Stimulated activated CD4-positive, alpha-beta T cell treated with anti-CD3 and anti-CD28 coated beads, Interleukin-2, amount 100 ng/mL, for 24 hours (primary cell): ENCODE data around the gene TSBP1.

Experiments used
- DNase-seq, 2 donors: peaks; one replicate each; pipeline ENCODE4 v3.0.0-alpha.2; 2020

Gene TSBP1, protein sequence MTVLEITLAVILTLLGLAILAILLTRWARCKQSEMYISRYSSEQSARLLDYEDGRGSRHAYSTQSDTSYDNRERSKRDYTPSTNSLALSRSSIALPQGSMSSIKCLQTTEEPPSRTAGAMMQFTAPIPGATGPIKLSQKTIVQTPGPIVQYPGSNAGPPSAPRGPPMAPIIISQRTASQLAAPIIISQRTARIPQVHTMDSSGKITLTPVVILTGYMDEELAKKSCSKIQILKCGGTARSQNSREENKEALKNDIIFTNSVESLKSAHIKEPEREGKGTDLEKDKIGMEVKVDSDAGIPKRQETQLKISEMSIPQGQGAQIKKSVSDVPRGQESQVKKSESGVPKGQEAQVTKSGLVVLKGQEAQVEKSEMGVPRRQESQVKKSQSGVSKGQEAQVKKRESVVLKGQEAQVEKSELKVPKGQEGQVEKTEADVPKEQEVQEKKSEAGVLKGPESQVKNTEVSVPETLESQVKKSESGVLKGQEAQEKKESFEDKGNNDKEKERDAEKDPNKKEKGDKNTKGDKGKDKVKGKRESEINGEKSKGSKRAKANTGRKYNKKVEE

DNA sequence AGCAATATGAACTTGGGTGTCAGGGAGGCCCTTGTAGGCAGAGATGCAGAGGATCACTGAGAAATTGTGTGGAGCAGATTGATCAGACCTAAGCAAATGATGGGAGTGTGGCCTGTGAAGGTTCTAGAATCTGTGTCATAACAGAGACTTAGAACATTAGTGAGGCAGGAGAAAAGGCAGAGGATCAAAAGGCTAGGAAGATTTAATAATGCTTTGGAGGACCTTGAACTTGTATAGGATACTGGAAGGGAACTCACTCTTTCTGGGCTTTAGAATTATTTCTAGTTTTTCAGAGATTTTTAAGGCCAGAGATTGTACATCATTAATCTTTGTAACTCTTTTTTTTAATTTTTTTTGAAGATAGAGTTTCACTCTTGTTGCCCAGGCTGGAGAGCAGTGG, at the start of gene TSBP1:
TSBP1 (minus strand) TSS at position 101 of the 400 bp plus-strand sequence. CDS start 197 bp downstream, outside the sequence.
- no peak for DNase-seq

DNA sequence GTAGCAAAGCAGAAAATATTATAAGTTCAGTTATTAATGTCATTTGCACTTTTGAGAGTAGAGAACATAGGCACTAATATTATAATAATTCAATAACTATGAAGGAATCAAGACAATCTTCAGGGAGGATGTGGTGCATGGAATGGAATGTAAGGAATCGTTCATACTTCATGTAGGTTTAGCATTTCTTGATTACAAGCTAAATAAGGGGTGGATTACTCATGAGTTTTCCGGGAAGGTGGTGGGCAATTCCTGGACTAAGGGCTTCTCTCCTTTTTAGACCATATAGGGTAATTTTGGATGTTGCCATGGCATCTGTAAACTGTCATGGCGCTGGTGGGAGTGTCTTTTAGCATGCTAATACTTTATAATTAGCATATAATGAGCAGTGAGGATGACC, 44.3 kb upstream of the TSBP1 start:
- no peak for DNase-seq

DNA sequence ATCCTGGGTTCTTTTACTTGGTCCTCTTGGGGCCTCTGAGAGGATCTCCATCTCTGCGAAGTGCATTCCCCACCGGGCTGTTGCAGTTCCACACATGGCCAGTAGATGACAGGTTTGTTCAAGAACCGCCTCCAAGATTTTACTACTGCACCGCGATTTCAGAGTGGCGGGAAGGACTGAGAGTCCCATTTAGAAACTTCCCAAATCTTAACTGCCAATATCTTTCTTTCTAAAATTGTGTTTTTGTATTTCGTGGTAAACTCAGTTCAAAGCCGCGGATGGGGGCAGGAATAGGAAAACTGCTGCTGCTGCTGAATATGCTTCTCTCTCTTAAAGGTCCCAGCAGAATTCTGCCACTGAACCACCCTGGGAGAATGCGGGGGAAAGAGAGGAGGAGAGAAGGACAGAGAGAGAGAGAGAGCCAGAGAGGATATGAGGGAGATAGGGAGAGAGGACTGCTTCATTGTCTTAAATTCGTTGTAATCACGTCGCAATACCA, 43.9 kb upstream of the TSBP1 start:
- DNase-seq = peak; percentile 85 to 86

DNA sequence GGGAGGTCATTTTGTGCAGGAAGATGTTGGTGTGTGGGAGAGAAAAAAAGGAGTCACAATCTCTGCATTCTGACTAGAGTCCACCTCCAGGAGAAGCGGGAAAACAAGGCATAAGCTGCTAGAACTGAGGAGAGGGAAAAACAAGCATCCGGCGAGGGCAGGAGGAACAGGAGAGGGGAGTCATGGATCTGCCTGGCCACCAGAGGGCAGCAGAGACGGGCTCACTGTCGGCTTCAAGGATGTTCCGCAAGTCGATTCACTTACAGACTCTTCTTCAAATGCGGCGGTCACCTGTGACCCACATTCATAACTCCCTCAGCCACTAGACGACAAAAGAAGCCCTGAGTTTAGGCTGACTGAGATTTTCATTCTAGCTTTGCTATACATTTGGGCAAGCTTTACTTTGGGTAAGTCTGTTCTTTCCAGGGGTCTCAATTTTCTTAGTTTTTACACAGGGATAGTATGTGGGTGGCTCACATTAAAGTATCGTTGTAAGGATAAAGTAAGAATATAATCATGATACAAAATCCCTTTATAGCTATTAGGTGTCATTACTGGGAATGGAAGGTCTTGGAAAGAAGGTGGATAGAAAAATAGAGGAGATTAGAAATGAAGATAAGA, 41.8 kb upstream of the TSBP1 start:
- DNase-seq = peak; percentile 90 to 92

DNA sequence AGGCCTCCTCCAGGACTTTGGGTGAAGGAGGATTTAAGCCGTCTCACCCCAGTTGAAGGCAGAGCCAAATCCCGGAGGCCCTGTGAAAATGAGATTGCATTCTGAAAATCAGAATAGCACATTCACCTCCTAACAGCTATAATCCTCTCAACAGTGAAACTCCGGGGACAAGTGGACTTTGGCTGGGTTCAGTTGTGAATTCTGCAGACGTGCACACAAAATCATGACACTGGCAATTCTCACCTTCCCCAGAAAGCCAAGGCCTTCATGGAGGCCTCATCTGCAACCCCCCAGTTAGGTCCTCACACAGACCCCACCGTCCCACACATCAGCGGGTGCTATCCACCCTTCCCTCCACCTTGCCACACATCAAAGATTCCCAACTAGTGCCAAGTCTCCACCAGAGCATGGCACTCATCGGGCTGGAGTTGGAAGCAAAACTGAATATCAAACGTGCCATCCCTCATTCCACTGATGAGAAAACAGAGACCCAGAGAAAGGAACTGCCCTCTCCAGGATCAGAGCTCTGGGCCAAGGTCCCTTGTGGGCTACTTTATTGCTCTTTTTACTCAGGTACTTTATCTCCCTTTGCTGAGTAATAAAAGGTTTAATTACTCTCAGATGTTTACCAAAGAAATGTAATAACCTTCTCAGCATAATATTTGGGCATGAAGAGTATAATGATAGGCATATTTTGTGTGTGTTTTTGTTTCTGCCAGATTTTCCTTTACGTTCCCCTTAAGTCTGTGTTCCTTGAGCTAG, 40.0 kb upstream of the TSBP1 start:
- no peak for DNase-seq

DNA sequence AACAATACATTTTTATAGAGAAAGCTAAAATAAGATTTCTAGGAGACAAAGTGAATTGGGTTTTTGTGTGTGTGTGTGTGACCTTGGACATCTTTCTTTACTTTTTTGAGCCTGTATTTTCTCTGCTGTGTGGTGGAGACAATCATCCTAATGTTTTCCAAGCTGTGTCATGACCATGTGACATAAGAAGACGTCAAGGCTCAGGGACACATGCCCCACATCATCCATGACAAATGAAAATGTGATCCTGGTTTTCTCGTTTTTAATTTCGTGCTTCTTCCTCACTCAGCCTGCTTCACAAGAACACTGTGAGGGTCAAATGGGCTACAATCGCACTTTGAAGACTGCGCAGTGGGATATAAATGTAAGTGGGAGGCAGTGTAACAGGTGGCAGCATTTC, 39.2 kb upstream of the TSBP1 start:
- DNase-seq = no peak

DNA sequence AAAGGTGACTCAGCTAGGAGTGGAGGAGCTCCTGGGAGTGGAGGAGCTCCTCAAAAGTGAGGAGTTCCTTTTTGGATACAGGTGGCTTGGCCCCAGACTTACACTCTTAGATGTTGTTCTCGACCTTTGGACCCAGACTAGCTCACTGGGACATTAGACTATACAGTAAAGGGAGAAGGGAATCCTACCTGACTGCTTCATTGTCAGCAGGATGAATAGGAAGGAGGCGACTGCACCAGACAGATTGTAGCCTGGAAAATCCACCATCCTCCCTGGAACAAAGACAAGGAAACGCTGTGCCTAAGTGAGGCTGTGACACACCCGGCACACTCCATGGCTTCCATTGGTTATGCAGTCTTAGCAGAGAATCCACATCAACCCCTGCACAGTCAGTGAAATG, 35.2 kb upstream of the TSBP1 start, which contains the start of gene BTNL2:
BTNL2 (minus strand) TSS at position 325 of the 400 bp plus-strand sequence; CDS start at position 267, 58 bp downstream.
- no peak for DNase-seq

DNA sequence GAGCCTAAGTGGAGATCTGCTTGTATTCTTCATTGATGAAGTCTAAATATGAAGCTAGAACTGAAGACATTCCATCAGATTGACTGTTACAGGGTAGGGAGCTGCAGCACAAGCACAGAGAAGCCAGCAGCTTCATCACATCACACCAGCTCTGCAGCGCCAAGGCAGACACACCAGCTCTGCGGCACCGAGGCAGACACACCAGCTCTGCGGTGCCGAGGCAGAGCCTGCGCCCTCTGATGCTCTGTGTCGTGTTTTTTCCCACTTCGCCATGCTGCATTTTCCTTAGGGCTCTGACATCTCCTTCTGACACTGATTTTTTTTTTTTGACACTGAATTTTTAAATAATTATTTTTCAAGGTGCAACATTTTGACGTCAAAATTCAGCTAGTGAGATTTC, 34.5 kb upstream of the TSBP1 start:
- no peak for DNase-seq

DNA sequence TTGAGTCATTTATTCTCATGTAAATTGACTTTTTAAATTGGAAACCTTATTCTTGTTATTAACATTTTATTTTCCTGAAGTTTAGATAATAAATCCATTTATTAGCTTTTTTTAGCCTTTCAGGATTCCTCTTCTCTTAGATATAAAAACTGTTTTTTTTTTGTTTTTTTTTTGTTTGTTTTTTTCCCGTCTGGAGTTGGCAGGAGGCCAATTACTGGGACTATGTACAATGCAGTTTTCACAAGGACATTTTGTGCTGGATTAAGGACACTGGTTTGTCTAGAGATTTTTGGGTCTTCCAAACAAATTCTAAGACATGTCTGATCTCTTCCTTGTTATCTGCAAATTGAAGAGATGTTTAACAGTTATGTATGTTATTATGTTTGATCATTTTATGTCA, 34.0 kb upstream of the TSBP1 start:
- DNase-seq = no peak

DNA sequence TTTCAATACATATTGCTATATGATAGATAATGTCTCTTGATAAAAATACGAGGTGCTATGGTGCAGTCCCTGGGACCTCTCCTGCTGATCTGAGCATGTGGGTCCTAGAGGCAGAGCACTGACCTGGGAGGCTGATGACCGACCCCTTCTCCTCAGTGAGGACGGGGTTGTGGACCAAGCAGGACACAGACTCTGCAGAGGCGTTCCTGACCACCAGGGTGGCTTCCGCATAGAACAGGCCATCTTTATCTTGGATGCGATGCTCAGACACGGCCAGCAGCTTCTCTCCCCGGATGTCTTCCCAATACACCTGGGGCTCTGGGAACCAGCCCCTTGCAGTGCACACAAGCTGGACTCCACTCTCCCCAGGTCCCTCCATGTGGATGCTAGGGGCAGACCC, 31.1 kb upstream of the TSBP1 start:
- no peak for DNase-seq

DNA sequence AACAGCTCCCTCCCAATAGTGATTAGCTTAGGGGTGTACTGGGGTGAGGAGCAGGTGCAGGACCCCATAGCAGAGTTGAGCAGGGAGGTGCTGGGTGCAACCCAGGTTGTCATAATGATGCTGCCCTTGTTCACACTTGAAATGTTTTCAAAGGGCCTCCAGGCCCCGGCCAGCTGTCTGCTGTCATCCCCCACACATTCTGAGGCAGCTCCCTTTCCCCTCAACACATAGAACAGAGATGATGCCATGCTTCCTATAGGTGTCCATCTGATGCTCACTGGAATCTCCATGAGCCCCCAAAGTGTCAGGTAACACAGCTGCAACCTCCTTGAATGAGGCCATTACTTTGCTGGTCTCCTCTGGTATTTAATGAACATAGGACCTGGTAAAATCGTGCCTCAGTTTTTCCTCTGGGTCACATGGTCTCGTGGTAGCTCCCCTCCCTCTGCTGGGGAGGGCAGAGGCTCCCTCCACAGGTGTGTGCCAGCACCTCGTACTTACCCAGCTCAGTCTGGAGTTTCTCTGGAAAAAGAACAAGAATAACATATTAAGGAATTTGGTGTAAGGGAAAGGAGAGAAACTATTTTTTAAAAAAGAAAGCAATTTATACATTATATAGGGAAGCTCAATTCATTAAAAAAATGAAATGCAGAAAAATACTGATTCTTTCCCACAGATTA, 29.7 kb upstream of the TSBP1 start:
- no peak for DNase-seq

DNA sequence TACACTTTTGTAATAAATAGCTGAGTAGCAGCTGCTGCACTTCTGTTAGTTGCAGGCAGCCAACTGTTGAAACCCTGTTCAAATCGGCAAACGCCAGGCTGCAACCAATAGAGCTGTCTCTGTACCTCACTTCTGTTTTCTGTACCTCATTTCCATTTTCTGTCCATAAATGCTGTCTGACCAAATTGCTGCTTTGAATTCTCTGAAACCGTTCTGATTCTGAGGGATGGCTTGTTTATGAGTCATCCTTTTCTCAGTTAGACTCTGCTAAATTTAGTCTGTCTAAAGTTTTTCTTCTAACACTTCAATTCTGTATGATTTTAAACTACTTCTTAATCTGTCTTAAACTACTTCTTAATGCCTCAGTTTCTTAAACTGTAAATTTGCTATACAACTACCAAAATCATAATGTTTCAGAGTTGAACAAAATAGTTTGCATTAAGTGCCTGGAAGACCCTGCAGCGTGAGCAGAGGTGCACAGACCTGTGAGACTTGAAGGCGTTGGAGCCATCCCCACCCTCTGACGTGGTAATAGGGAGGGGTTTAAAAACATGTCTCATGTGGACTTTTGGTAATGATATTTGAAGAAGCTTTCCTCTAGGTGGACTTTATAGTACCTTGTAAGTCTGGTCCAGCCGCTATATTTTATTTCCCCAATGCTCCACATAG, 25.7 kb upstream of the TSBP1 start:
- DNase-seq = no peak

DNA sequence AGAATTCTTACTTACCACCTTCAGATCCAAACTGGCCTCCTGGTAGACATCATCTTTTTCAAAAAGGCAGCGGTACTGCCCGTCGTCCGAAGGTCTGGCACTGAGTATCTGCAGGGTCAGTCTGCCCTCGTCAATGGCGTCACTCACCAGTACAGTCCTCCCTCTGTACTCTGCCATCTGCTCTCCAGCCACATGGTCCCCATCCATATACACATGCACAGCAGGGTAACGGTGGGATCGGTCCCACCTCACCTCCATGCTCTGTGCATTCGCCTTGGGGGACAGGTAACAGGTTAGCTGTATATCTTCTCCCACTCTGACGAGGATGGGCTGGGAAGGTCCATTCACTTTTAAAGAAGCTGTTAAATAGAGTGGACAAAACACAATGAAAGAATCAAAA, 24.3 kb upstream of the TSBP1 start:
- DNase-seq = no peak

DNA sequence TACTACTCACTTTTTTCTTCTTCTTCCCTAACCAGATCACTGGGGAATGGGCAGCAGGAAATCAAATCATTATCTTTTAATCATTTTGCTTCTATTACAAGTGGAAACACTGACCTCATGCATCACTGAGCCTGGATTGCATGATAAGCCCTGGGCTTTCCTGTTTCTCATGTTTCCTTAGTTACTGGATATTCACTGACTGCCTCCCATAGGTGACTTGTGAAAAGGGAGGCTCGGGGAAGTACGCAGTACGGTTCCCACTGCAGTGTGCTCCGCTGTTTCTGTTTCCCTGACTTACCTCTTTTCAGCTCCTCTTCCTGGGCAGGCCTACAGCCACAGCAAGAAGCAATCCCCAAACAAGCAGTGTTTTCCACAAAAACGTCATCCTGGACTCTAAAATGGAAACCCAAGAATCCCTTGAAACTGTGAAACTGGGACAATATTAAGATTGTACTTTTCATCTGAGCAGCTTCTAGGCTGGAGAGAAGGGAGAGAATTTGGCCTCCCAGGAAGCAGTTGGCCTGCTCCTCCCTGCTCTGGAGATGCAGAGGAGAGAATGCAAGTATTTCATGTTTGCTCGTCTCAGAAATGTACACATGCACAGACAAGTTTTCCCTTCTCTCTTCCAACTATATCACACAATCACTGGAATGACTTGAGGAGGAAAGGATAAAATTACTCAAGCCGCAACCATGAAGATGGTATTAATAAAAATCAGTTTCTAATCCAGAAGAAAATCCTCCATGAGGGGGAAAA, 22.1 kb upstream of the TSBP1 start:
- no peak for DNase-seq

DNA sequence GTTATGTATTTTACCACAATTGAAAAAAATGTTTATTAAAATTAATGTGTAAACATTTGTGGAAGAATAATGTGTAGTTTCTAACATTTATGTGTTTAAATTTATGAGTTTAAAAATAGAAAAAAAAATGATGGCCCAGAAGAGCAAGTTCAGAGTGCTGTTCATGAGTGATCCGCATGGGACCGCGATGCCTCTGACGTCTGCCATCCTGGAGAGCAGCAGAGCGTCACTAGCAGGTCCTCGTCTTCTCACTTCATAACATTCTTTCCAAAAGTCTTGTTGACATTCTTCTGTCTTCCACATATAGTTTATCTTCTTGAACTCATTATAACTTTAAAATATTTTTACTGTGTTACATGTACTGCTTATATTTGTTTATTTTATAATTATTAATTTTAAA, 19.8 kb upstream of the TSBP1 start:
- DNase-seq = no peak

DNA sequence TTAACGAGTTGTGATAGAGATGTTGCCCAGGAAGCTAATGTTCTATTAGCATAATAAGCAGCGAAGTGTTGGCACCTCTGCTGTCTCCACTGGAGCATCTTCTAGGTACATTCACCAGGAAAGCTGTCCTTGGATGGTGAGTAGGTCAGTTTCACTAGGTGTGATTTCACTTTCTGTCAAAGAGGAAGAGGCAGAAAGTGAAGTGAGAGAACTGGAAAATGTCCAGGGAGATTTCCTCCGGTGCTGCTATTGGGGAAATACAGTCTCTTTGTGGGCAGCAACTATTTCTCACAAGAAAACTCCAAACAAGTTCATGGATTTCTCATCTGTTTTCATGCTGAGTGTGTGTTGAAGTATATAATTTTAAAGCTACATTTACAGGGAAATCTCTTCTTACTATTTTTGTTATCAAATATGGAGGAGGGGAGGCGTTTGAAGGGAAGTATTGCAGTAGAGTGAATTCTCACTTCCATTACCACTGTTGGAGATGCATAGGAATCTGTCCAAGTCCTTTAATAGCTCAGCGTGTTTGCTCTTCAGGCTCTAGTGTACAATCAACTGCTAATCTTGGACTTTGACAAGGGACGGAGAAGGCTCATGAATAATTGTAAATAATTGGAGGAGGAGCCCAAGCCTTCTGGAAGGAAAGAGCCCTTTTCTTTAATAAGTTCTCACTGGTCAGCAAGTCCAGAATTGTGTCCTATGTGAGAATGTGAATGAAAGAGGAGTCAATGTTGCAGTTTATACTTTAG, 16.1 kb upstream of the TSBP1 start:
- no peak for DNase-seq

DNA sequence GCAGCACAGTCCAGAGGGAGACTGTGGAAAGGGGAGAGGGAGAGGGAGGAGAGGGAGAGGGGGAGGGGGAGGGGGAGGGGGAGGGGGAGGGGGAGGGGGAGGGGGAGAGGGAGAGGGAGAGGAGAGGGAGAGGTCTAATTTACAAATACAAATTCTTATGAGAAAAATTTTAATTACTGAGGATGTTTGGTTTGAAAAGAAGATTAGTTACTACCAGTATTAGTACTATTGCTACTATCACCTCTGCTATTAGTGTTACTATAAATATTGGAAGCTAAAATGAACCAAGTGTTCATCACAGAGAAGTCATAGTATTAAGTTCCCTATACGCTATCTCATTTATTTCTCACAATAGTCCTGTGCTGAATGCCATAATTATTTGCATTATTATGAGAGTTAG, 14.3 kb upstream of the TSBP1 start:
- DNase-seq = no peak

DNA sequence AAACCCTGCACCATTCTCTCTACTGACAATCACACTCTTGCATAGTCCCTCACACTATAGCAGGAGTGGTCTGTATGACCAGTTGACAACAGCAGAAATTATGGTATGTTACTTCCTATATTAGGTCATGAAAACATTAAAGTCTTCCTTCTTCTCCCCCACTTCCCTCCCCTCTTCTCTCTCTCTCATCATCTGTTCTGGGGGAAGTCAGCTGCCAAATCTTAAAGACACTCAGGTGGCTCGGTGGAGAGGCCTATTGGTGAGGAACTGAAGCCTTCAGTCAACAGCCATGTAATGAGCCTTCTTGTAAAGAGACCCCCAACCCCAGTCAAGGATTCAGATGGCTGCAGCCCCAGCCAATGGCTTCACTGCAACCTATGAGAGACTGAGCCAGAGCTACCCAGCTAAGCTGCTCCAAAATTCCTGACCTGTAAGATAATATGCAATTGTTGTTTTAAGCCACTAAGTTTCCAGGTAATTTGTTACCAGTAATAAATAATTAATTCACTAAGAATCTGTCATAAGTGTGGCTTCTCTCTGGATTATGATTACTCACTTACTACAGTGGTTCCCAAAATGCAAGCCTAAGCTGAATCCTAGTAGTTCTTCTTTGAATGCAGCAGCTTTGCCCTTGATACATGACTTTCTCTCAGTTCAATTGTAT, 11.2 kb upstream of the TSBP1 start:
- no peak for DNase-seq

DNA sequence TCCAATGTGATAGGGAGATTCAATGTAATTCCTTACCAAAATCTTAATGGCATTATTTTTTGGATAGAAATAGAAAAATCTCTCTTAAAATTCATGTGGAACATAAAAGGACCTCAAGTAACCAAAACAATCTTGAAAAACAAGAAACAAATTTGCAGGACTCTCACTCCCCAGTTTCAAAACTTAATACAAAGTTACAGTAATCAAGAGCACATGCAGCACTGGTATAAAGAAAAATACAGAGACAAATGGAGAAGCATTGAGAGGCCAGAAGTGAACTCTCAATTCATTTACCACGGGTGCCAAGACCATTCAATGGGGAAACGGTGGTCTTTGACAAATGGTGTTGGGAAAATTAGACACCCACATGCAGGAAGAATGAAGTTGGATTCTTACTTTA, 7.8 kb upstream of the TSBP1 start:
- no peak for DNase-seq
